Gastrocnemius medialis (tissue), 4 donors: Measurements from ENCODE around the gene PRKCE. TPM values are rescaled to one million over a fixed set of nuclear protein-coding genes. Genes with fewer than 3 reads are reported as not detected.

ENCODE experiments used
- ATAC-seq, 2 donors: fragments of 150-250 bp; one replicate each; pipeline ENCODE4 v1.9.1; 2016
- DNase-seq, 2 donors: peaks; one replicate each; pipeline ENCODE4 v3.0.0-alpha.2; 2019
- H3K27ac ChIP-seq, 4 donors: fragments of 200-600 bp; sonication (generic); 1 replicate in 1 of 4; 2 replicates in 3 of 4; pipeline ENCODE4 v1.5.1; 2016 to 2018; ENCODE audit warnings: mild to moderate bottlenecking in 2 of 4, moderate library complexity in 1 of 4
- H3K27me3 ChIP-seq, 3 donors: fragments of 200-600 bp; sonication (generic) in 2 of 3; 1 replicate in 1 of 3; 2 replicates in 2 of 3; pipeline versions ENCODE4 v1.5.1 to v1.6.0; 2016 to 2019; ENCODE audit warnings: mild to moderate bottlenecking in 1 of 3, moderate library complexity in 1 of 3
- H3K36me3 ChIP-seq, 2 donors: fragments of 200-600 bp; sonication (generic) in 1 of 2; one replicate each; pipeline ENCODE4 v1.5.1; 2017 to 2018
- H3K4me1 ChIP-seq, 2 donors: fragments of 200-600 bp; sonication (generic) in 1 of 2; one replicate each; pipeline ENCODE4 v1.5.1; 2016 to 2017; ENCODE audit warnings: mild to moderate bottlenecking in 2 of 2
- H3K4me3 ChIP-seq, 4 donors: fragments of 200-600 bp; sonication (generic) in 3 of 4; 1 replicate in 1 of 4; 2 replicates in 3 of 4; pipeline ENCODE4 v1.5.1; 2016 to 2019; ENCODE audit warnings: mild to moderate bottlenecking in 2 of 4
- H3K9me3 ChIP-seq, 3 donors: fragments of 200-600 bp; sonication (generic) in 2 of 3; 1 replicate in 1 of 3; 2 replicates in 2 of 3; pipeline ENCODE4 v1.5.1; 2016 to 2019
- POLR2A ChIP-seq, 2 donors: fragments of 450-650 bp; IDR thresholded peaks; one replicate each; pipeline ENCODE4 v1.6.1; 2017; ENCODE audit warnings: antibody characterized with exemption in 2 of 2, mild to moderate bottlenecking in 2 of 2, moderate library complexity in 2 of 2
- in situ Hi-C, 4 donors: fragments of 200-750 bp; cut with MboI; loops; one replicate each; pipeline versions ENCODE4 v1.15.0 to v1.8.0; 2017; ENCODE audit warnings: low sequenced_read_pairs in 4 of 4
- intact Hi-C: fragments of 100-400 bp; cut with DNase I; formaldehyde crosslinking; loops from one replicate; pipeline ENCODE4 v1.15.1; 2023; ENCODE audit warnings: low total_unique reads
- total RNA-seq, 4 donors: library from RNA; depleted of rRNA; stranded (reverse); fragments of >200 nt; gene quantifications; one replicate each; pipeline versions ENCODE4 v1.1.0 to v1.2.3, GENCODE V29; 2016
- TF ChIP-seq, protein P1 (sequence below), 5 experiments: fragments of 450-650 bp in 3 of 5; fragments of 200-600 bp in 2 of 5; sonication (generic) in 2 of 5; IDR thresholded peaks in 4 of 5; conservative IDR thresholded peaks in 1 of 5; 1 replicate in 4 of 5; 2 replicates in 1 of 5; pipeline ENCODE4 v1.5.1; 2016 to 2019; ENCODE audit warnings: antibody characterized with exemption in 5 of 5, mild to moderate bottlenecking in 3 of 5, moderate library complexity in 3 of 5

Gene PRKCE
- total RNA-seq, 4 donors from 2014 or later, result 5.8 to 28.9 (median 11.8) TPM

DNA sequence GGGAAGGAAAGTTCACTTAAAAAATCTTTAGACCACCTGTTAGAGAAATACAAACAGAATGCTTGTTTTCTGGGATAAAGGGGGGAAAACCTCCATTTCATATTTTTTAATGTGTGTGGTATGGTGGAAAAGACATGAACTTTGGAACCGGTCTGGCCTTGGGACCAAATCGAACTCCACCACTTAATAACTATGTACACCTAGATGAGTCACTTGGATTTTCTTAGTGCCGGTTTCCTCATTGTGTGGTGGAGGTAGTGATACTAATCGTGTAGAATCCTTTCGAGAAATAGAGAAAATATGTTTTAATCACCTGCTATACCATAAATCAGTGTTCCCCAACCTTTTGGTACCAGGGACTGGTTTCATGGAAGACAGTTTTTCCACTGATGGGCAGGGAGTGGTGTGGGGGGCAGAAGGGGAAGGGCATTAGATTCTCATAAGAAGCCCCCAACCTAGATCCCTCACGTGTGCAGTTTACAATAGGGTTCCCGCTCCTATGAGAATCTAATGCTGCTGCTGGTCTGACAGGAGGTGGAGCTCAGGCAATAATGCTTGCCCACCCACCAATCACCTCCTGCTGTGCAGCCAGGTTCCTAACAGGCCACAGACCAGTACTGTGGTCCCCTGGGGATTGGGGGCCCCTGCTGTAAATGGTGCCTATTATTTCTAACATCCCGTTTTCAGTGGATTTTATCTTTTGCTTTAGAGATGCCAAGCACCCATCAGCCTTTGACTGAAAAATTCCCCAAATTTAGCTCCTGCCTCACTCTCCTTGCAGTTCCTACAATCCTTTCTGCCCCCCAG lies 308.8 kb downstream of the PRKCE start:
- H3K27ac ChIP-seq, result no peak overlapping the region
- ATAC-seq, result no peak

DNA sequence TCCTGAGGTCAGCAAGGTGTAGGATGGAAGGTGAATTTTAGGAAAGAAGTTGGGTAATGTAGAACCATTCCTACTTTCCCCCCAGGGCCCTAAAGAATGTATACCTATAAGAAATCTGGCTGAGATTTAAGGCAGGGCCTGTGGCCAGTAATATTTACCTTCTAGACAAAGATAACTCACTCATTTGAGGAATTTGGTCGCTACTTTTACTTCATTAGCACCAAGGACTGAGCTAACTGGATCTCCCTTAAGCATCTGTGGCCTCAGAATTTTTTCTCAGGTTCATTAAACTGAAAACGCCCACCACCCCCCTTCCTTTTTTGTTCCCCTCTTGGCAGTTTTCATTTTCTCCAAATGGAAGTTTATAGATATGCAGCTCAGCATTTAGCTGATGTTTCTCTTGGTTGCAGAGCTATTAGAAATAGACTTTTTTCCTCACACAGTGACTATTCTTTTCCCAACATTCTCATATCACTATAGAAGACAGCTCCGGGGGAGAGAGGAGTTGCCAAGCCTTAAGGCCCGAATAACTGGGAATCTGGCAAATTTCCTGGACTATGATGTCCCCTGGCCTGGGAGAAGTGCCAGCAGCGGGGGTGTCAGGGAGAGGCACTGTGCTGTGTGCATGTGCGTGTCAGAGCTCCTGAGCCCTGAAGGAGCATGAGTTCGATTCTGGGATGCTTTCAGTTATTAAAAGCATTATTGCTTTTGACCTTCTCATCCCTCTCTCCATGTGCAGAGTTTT lies 310.9 kb downstream of the PRKCE start:
- TF ChIP-seq POLR2A (IDR thresholded peaks at IDR 0.05), result no peak
- TF ChIP-seq, protein P1, sequence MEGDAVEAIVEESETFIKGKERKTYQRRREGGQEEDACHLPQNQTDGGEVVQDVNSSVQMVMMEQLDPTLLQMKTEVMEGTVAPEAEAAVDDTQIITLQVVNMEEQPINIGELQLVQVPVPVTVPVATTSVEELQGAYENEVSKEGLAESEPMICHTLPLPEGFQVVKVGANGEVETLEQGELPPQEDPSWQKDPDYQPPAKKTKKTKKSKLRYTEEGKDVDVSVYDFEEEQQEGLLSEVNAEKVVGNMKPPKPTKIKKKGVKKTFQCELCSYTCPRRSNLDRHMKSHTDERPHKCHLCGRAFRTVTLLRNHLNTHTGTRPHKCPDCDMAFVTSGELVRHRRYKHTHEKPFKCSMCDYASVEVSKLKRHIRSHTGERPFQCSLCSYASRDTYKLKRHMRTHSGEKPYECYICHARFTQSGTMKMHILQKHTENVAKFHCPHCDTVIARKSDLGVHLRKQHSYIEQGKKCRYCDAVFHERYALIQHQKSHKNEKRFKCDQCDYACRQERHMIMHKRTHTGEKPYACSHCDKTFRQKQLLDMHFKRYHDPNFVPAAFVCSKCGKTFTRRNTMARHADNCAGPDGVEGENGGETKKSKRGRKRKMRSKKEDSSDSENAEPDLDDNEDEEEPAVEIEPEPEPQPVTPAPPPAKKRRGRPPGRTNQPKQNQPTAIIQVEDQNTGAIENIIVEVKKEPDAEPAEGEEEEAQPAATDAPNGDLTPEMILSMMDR (IDR thresholded peaks at IDR 0.05 in 4 of 5, conservative IDR thresholded peaks at IDR 0.05 in 1 of 5), result no peak
- H3K4me1 ChIP-seq, result peaks cover 9 to 38% of the 10 kb centered on the region in 2 donors
- intact Hi-C loops (no loop called here), in situ Hi-C loops (no loop called here)
- no peaks in the 10 kb centered on the region for H3K27me3 ChIP-seq
- H3K27ac ChIP-seq, result peak overlapping the region in 2 of 4 donors; percentile 16 to 49
- H3K4me3 ChIP-seq, result no peak overlapping the region
- DNase-seq (no peak), ATAC-seq (peak in 1 of 2 donors; percentile 13)
- no peaks in the 10 kb centered on the region for H3K36me3 ChIP-seq
- no peaks in the 10 kb centered on the region for H3K9me3 ChIP-seq

More for the DNA sequence above, 308.8 kb downstream of the PRKCE start:
- intact Hi-C loops, result no loop called here
- no peak for DNase-seq
- Histone ChIP-seq H3K36me3 (no peaks in the 10 kb centered on the region), H3K9me3 (no peaks in the 10 kb centered on the region), H3K4me1 (peaks cover 9 to 38% of the 10 kb centered on the region in 2 donors), H3K4me3 (no peak overlapping the region), H3K27me3 (no peaks in the 10 kb centered on the region)
- TF ChIP-seq POLR2A (IDR thresholded peaks at IDR 0.05), result no peak
- TF ChIP-seq, protein P1 (IDR thresholded peaks at IDR 0.05 in 4 of 5, conservative IDR thresholded peaks at IDR 0.05 in 1 of 5), result no peak
- in situ Hi-C loops, result no loop called here

DNA sequence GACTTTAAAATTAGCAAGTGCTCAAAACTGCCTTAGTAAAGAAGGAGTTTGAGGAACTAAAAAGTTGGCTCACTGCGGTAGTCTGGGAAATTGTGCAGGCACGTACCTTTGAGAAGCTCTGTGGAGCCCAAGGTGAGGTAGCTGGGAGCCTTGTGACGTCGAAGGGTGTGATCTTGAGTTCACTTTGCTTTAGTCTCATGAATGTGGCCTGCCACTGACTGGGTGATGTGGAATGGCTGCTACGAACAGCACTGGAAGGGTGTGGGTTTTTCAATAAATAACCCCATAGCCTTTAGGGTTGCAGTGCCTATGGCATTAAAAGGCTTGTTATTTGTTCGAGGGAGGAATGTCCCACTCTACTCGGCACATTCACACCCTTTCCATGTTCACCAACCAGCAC lies 312.3 kb downstream of the PRKCE start:
- peaks cover 9 to 38% of the 10 kb centered on the region in 2 donors for H3K4me1 ChIP-seq
- H3K27ac ChIP-seq, result peak overlapping the region; percentile 8 to 33 (median 19)

DNA sequence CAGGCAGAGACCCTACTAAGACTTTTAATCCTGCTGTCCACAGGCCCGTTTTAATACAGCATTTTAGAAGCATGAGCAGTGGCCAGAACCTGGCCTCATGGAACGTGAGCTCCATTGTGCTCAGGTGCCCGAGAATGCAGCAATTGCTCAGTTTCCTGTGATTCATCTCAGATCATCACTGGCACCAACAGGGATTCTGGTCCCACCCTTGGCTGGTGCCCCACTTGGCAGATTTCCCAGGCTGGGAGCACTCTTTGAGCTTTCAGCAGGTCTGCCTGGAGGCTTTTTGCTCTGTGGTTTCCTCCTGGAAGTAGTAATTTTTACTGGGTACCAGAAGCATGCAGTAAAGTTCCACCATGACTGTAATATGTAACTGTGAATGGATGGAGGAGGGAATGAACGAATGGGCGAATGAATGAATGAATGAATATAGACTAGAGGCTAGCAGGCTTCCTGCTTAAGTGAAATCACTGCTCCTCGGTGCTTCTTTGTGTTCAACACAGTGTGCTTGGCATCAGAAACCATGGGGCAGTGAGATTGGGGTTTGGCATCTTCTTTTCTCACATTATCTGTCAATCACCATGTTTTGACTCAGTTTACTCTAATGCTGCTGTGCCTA lies 312.9 kb downstream of the PRKCE start:
- H3K36me3 ChIP-seq, result no peaks in the 10 kb centered on the region
- peaks cover 9 to 38% of the 10 kb centered on the region in 2 donors for H3K4me1 ChIP-seq
- DNase-seq, result peak in 1 of 2 donors; percentile 33
- H3K9me3 ChIP-seq, result no peaks in the 10 kb centered on the region
- peak; percentile 25 to 60 for ATAC-seq
- H3K27ac ChIP-seq, result peak overlapping the region; percentile 8 to 33 (median 19)
- intact Hi-C loops, result no loop called here
- in situ Hi-C loops, result no loop called here
- H3K4me3 ChIP-seq, result no peak overlapping the region
- TF ChIP-seq, protein P1 (IDR thresholded peaks at IDR 0.05 in 4 of 5, conservative IDR thresholded peaks at IDR 0.05 in 1 of 5), result no peak
- TF ChIP-seq POLR2A (IDR thresholded peaks at IDR 0.05), result no peak
- no peaks in the 10 kb centered on the region for H3K27me3 ChIP-seq

More for the DNA sequence above, 312.3 kb downstream of the PRKCE start:
- in situ Hi-C loops (no loop called here), intact Hi-C loops (no loop called here)
- DNase-seq (no peak), ATAC-seq (no peak)
- TF ChIP-seq POLR2A (IDR thresholded peaks at IDR 0.05), result no peak
- TF ChIP-seq, protein P1 (IDR thresholded peaks at IDR 0.05 in 4 of 5, conservative IDR thresholded peaks at IDR 0.05 in 1 of 5), result no peak
- Histone ChIP-seq H3K9me3 (no peaks in the 10 kb centered on the region), H3K36me3 (no peaks in the 10 kb centered on the region), H3K4me3 (no peak overlapping the region), H3K27me3 (no peaks in the 10 kb centered on the region)
